Stimulated activated naive CD8-positive, alpha-beta T cell treated with anti-CD3 and anti-CD28 coated beads, Interleukin-15, amount 100 ng/mL, for 72 hours (primary cell): ENCODE measurements around the gene PTPN9.
"Not testable (repeated sequence)": the region's sequence is repeated elsewhere in the genome, so short reads cannot be mapped to it uniquely, and the experiment has no call there.

Experiments
- ATAC-seq: fragments of 150-1000 bp; cut with Tn5 transposase; 2 replicates; pipeline ENCODE4 v1.10.0; 2021; ENCODE audit warnings: mild to moderate bottlenecking, moderate library complexity
- DNase-seq, 2 donors: peaks; one replicate each; pipeline ENCODE4 v3.0.0; 2021 to 2022
- H3K27ac Mint-ChIP-seq, 2 donors: one replicate each; pipeline ENCODE4 v1.8.0; 2022; ENCODE audit warnings: mild to moderate bottlenecking in 2 of 2, mixed read lengths in 2 of 2, moderate library complexity in 2 of 2
- H3K27me3 Mint-ChIP-seq: one replicate; pipeline ENCODE4 v1.8.0; 2022; ENCODE audit warnings: mixed read lengths
- H3K4me1 Mint-ChIP-seq: one replicate; pipeline ENCODE4 v1.8.0; 2022; ENCODE audit warnings: mild to moderate bottlenecking, mixed read lengths
- H3K4me3 Mint-ChIP-seq, 2 donors: one replicate each; pipeline ENCODE4 v1.8.0; 2022; ENCODE audit warnings: mild to moderate bottlenecking in 2 of 2, mixed read lengths in 2 of 2, moderate library complexity in 1 of 2
- H3K9me3 Mint-ChIP-seq, 2 donors: one replicate each; pipeline ENCODE4 v1.8.0; 2022; ENCODE audit warnings: mixed read lengths in 2 of 2

Gene PTPN9

GRCh38 chr15:75558955-75559354 lies 20.2 kb downstream of the PTPN9 start:
- not testable (repeated sequence) for H3K9me3 Mint-ChIP-seq, H3K27ac Mint-ChIP-seq, H3K27me3 Mint-ChIP-seq, H3K4me1 Mint-ChIP-seq, ATAC-seq, H3K4me3 Mint-ChIP-seq, DNase-seq

GRCh38 chr15:75554717-75555116 lies 24.4 kb downstream of the PTPN9 start:
- DNase-seq (no peak), ATAC-seq (no peak)
- Mint-ChIP-seq H3K4me3 (no peak overlapping the region), H3K27ac (no peak overlapping the region), H3K4me1 (no peaks in the 10 kb centered on the region), H3K27me3 (no peaks in the 10 kb centered on the region), H3K9me3 (no peaks in the 10 kb centered on the region)

- DNase-seq = no peak
- Mint-ChIP-seq H3K9me3 (no peaks in the 10 kb centered on the region), H3K4me3 (no peak overlapping the region), H3K27me3 (no peaks in the 10 kb centered on the region), H3K4me1 (no peaks in the 10 kb centered on the region), H3K27ac (no peak overlapping the region)
- no peak for ATAC-seq
Observed at GRCh38 chr15:75553659-75554058, 25.5 kb downstream of the PTPN9 start.

- no peaks in the 10 kb centered on the region for H3K4me1 Mint-ChIP-seq
- H3K27me3 Mint-ChIP-seq = no peaks in the 10 kb centered on the region
- ATAC-seq (no peak), DNase-seq (no peak)
- H3K9me3 Mint-ChIP-seq = no peaks in the 10 kb centered on the region
- no peak overlapping the region for H3K4me3 Mint-ChIP-seq
- no peak overlapping the region for H3K27ac Mint-ChIP-seq
Observed at GRCh38 chr15:75551091-75551490, 28.0 kb downstream of the PTPN9 start.

GRCh38 chr15:75545064-75545463 lies 34.1 kb downstream of the PTPN9 start:
- DNase-seq = no peak
- no peak overlapping the region for H3K4me3 Mint-ChIP-seq
- H3K27me3 Mint-ChIP-seq = no peaks in the 10 kb centered on the region
- H3K4me1 Mint-ChIP-seq = peaks cover 6% of the 10 kb centered on the region
- no peak for ATAC-seq
- H3K27ac Mint-ChIP-seq = no peak overlapping the region
- H3K9me3 Mint-ChIP-seq = no peaks in the 10 kb centered on the region

- H3K27ac Mint-ChIP-seq = no peak overlapping the region
- no peak for ATAC-seq
- H3K27me3 Mint-ChIP-seq = no peaks in the 10 kb centered on the region
- H3K4me3 Mint-ChIP-seq = no peak overlapping the region
- no peak for DNase-seq
- peaks cover 6% of the 10 kb centered on the region for H3K4me1 Mint-ChIP-seq
- no peaks in the 10 kb centered on the region for H3K9me3 Mint-ChIP-seq
Observed at GRCh38 chr15:75544359-75544758, 34.8 kb downstream of the PTPN9 start.

- H3K27ac Mint-ChIP-seq, DNase-seq, H3K27me3 Mint-ChIP-seq, H3K9me3 Mint-ChIP-seq, ATAC-seq, H3K4me3 Mint-ChIP-seq, H3K4me1 Mint-ChIP-seq: not testable (repeated sequence)
Observed at GRCh38 chr15:75542949-75543545, 36.1 kb downstream of the PTPN9 start.

GRCh38 chr15:75542386-75542797 lies 36.7 kb downstream of the PTPN9 start:
- Mint-ChIP-seq H3K4me3 (no peak overlapping the region), H3K27ac (no peak overlapping the region), H3K9me3 (no peaks in the 10 kb centered on the region), H3K4me1 (peaks cover 6% of the 10 kb centered on the region), H3K27me3 (no peaks in the 10 kb centered on the region)
- DNase-seq (no peak), ATAC-seq (no peak)

GRCh38 chr15:75538376-75538775 lies 40.7 kb downstream of the PTPN9 start:
- Mint-ChIP-seq H3K27me3 (no peaks in the 10 kb centered on the region), H3K27ac (no peak overlapping the region), H3K4me3 (no peak overlapping the region), H3K9me3 (no peaks in the 10 kb centered on the region), H3K4me1 (no peaks in the 10 kb centered on the region)
- no peak for ATAC-seq
- DNase-seq = no peak

GRCh38 chr15:75533945-75534344 lies 45.2 kb downstream of the PTPN9 start:
- Mint-ChIP-seq H3K4me3 (no peak overlapping the region), H3K27me3 (no peaks in the 10 kb centered on the region), H3K9me3 (no peaks in the 10 kb centered on the region), H3K27ac (no peak overlapping the region), H3K4me1 (peaks cover 6% of the 10 kb centered on the region)
- ATAC-seq = no peak
- no peak for DNase-seq

GRCh38 chr15:75532413-75533250 lies 46.5 kb downstream of the PTPN9 start:
- Mint-ChIP-seq H3K27ac (peak overlapping the region in 1 of 2 donors; percentile 5), H3K27me3 (no peaks in the 10 kb centered on the region), H3K4me3 (no peak overlapping the region), H3K9me3 (no peaks in the 10 kb centered on the region), H3K4me1 (peaks cover 6% of the 10 kb centered on the region)
- DNase-seq = no peak
- ATAC-seq = no peak

GRCh38 chr15:75531041-75531450 lies 48.1 kb downstream of the PTPN9 start:
- Mint-ChIP-seq H3K27me3 (no peaks in the 10 kb centered on the region), H3K9me3 (no peaks in the 10 kb centered on the region), H3K4me3 (no peak overlapping the region), H3K27ac (no peak overlapping the region), H3K4me1 (peaks cover 6% of the 10 kb centered on the region)
- DNase-seq (no peak), ATAC-seq (no peak)

- no peak for DNase-seq
- H3K27me3 Mint-ChIP-seq = no peaks in the 10 kb centered on the region
- ATAC-seq = no peak
- H3K9me3 Mint-ChIP-seq = no peaks in the 10 kb centered on the region
- H3K27ac Mint-ChIP-seq = no peak overlapping the region
- H3K4me1 Mint-ChIP-seq = peaks cover 6% of the 10 kb centered on the region
- H3K4me3 Mint-ChIP-seq = no peak overlapping the region
Observed at GRCh38 chr15:75530169-75530568, 48.9 kb downstream of the PTPN9 start.

- not testable (repeated sequence) for H3K27ac Mint-ChIP-seq, ATAC-seq, H3K4me3 Mint-ChIP-seq, H3K9me3 Mint-ChIP-seq, DNase-seq, H3K4me1 Mint-ChIP-seq, H3K27me3 Mint-ChIP-seq
Observed at GRCh38 chr15:75525756-75526155, 53.4 kb downstream of the PTPN9 start.

GRCh38 chr15:75523011-75523410 lies 56.1 kb downstream of the PTPN9 start:
- DNase-seq = no peak
- H3K4me3 Mint-ChIP-seq = no peak overlapping the region
- H3K27me3 Mint-ChIP-seq = no peaks in the 10 kb centered on the region
- H3K27ac Mint-ChIP-seq = peak overlapping the region in 1 of 2 donors; percentile 69
- no peak for ATAC-seq
- no peaks in the 10 kb centered on the region for H3K4me1 Mint-ChIP-seq
- H3K9me3 Mint-ChIP-seq = no peaks in the 10 kb centered on the region

GRCh38 chr15:75517233-75517632 lies 61.9 kb downstream of the PTPN9 start:
- Mint-ChIP-seq H3K9me3 (no peaks in the 10 kb centered on the region), H3K4me3 (no peak overlapping the region)

More at GRCh38 chr15:75517233-75517632, 61.9 kb downstream of the PTPN9 start:
- DNase-seq = no peak
- no peak for ATAC-seq
- Mint-ChIP-seq H3K27ac (no peak overlapping the region), H3K4me1 (no peaks in the 10 kb centered on the region), H3K27me3 (no peaks in the 10 kb centered on the region)
